Measurements from ENCODE around the gene SYT3. TPM values are rescaled to one million over a fixed set of nuclear protein-coding genes. Genes with fewer than 3 reads are reported as not detected.

SYT3 gene
- total RNA-seq, 2 donors from 2014 or later: 0.19 to 0.59 TPM

DNA sequence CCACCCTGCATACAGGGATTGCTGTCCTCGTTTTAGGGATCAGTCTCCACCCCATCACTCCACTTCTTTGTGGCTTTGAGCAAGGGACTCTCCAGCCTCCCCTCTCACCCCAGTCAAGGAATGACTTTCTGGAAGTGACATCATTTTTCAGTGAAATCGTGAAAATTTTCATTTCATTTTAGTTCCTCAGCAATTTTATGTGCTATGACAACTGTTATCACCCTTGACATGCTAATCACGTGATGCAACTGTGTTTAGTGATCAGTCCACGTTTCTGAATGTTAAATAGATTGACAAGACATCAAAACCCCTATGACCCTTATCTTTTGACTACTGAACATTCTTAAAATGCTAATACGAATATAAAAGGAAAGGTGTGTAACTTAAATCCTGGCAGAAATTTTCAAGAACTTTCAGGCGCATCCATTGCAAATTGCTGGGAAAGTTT lies 17.6 kb upstream of the SYT3 start:
- no peak overlapping the region for H3K4me3 ChIP-seq
- H3K36me3 ChIP-seq: no peaks in the 10 kb centered on the region
- DNase-seq (ENCODE audit: low spot score): no peak
- peaks cover 9 to 12% of the 10 kb centered on the region in 2 donors for H3K27me3 ChIP-seq
- H3K4me1 ChIP-seq: peaks cover 0 to 18% of the 10 kb centered on the region in 2 donors
- TF ChIP-seq, protein P1, sequence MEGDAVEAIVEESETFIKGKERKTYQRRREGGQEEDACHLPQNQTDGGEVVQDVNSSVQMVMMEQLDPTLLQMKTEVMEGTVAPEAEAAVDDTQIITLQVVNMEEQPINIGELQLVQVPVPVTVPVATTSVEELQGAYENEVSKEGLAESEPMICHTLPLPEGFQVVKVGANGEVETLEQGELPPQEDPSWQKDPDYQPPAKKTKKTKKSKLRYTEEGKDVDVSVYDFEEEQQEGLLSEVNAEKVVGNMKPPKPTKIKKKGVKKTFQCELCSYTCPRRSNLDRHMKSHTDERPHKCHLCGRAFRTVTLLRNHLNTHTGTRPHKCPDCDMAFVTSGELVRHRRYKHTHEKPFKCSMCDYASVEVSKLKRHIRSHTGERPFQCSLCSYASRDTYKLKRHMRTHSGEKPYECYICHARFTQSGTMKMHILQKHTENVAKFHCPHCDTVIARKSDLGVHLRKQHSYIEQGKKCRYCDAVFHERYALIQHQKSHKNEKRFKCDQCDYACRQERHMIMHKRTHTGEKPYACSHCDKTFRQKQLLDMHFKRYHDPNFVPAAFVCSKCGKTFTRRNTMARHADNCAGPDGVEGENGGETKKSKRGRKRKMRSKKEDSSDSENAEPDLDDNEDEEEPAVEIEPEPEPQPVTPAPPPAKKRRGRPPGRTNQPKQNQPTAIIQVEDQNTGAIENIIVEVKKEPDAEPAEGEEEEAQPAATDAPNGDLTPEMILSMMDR (IDR thresholded peaks at IDR 0.05): no peak
- no peak overlapping the region for H3K27ac ChIP-seq
- peaks cover 0 to 5% of the 10 kb centered on the region in 2 donors for H3K9me3 ChIP-seq

DNA sequence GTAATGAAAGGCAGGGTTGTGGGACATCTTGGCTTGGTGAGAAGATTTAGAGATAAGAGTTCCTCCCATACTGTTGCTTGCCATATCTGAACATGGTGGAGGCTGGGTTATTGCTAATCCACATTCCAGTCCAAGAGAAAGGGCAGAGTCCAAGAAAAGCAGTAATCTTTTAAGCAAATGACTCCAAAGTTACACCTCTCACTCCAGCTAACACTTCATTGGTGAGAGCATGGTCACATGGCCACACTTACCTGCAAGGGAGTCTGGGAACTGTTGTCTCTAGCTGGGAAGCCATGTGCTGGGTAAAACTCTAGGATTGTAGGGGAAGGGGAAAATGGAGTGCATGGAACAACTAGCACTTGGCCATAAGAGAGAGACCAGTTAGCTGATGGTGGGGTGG lies 15.2 kb upstream of the SYT3 start:
- no peak overlapping the region for H3K4me3 ChIP-seq
- H3K36me3 ChIP-seq: no peaks in the 10 kb centered on the region
- TF ChIP-seq, protein P1 (IDR thresholded peaks at IDR 0.05): no peak
- H3K27ac ChIP-seq: no peak overlapping the region
- peaks cover 0 to 5% of the 10 kb centered on the region in 2 donors for H3K9me3 ChIP-seq
- DNase-seq (ENCODE audit: low spot score): no peak
- peaks cover 9 to 12% of the 10 kb centered on the region in 2 donors for H3K27me3 ChIP-seq
- H3K4me1 ChIP-seq: peaks cover 0 to 18% of the 10 kb centered on the region in 2 donors

DNA sequence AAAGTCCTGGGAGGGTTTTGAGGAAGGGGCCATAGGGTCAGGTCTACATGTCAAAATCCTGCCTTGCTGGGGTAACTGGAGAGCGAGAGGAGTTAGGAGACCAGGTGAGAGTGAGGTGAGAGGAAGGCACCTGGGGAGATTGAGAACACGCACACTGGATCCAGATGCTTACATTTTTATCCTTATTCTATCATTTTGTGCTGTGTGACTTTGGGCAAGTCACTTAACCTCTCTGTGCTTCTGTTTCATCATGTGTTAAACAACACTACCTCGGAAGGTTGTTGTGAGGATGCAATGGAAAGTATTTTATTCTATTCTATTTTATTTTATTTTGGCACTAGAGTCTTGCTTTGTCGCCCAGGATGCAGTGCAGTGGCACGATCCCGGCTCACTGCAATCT lies 13.0 kb upstream of the SYT3 start:
- DNase-seq (ENCODE audit: low spot score): no peak
- Histone ChIP-seq H3K36me3 (no peaks in the 10 kb centered on the region), H3K27ac (no peak overlapping the region), H3K27me3 (no peaks in the 10 kb centered on the region), H3K4me3 (no peak overlapping the region), H3K4me1 (peaks cover 0 to under 1% of the 10 kb centered on the region in 2 donors), H3K9me3 (peaks cover 0 to 5% of the 10 kb centered on the region in 2 donors)
- TF ChIP-seq, protein P1 (IDR thresholded peaks at IDR 0.05): no peak

DNA sequence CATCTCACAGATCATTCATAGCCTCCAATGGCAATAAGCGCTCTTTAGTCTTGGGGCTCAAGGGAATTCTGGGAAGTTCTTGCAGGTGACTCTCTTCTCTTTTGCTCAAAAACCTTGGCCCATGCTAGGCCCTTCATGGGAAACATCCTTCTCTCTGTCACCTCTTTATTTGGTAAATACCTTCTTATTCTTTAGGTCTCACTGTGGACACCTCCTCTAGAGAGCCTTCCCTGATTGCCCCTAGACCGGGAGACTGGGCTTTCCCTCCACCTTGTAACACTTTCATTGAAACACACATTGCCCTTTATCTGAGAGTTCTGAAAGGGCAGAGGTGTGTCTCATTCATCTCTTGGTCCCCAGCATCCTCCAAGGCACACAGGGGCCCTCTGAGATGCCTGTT lies 11.5 kb upstream of the SYT3 start:
- Histone ChIP-seq H3K4me1 (no peaks in the 10 kb centered on the region), H3K27me3 (no peaks in the 10 kb centered on the region), H3K4me3 (no peak overlapping the region), H3K36me3 (no peaks in the 10 kb centered on the region), H3K9me3 (peaks cover 0 to 5% of the 10 kb centered on the region in 2 donors), H3K27ac (no peak overlapping the region)
- no peak for DNase-seq (ENCODE audit: low spot score)
- TF ChIP-seq, protein P1 (IDR thresholded peaks at IDR 0.05): no peak

- Histone ChIP-seq H3K4me3 (no peak within 1 kb of the TSS), H3K4me1 (no peaks in the 10 kb centered on the region), H3K27me3 (no peaks in the 10 kb centered on the region), H3K9me3 (no peaks in the 10 kb centered on the region), H3K27ac (no peak within 1 kb of the TSS), H3K36me3 (no peaks in the 10 kb centered on the region)
- no peak for DNase-seq (ENCODE audit: low spot score)
- TF ChIP-seq, protein P1 (IDR thresholded peaks at IDR 0.05): no peak
Measured at GRCh38 chr19:50649433-50650391, 10.0 kb upstream of the SYT3 start, which contains the start of gene C19orf81. Gene C19orf81 (plus strand): TSS chr19:50649445. CDS start chr19:50649445, 0 bp downstream.

Measured in right atrium auricular region (tissue), 2 donors.